Ectodermal cell (in vitro differentiated cells): ENCODE data around the gene LRRC14B.
A peak's percentile ranks its signal among the peaks of the same experiment; 100 is the strongest.
"Not testable (repeated sequence)": the region's sequence is repeated elsewhere in the genome, so short reads cannot be mapped to it uniquely, and the experiment has no call there.

Experiments used
- H3K27ac ChIP-seq: 2 replicates; pipeline ENCODE4 v1.7.0; 2013; ENCODE audit warnings: mild to moderate bottlenecking, low read depth, low read length; ENCODE audit not compliant: insufficient read depth, poor library complexity, severe bottlenecking
- H3K27me3 ChIP-seq: 2 replicates; pipeline ENCODE4 v1.7.0; 2013; ENCODE audit warnings: mild to moderate bottlenecking, low read length; ENCODE audit not compliant: insufficient read depth, control insufficient read depth, poor library complexity, severe bottlenecking
- H3K36me3 ChIP-seq: one replicate; pipeline ENCODE4 v1.7.0; 2013; ENCODE audit warnings: low read length; ENCODE audit not compliant: control insufficient read depth, insufficient read depth
- H3K4me1 ChIP-seq: one replicate; pipeline ENCODE4 v1.7.0; 2013; ENCODE audit warnings: low read length; ENCODE audit not compliant: control insufficient read depth, insufficient read depth
- H3K4me3 ChIP-seq: 2 replicates; pipeline ENCODE4 v1.7.0; 2013; ENCODE audit warnings: low read depth, low read length, control low read depth; ENCODE audit not compliant: insufficient read depth
- H3K9me3 ChIP-seq: 2 replicates; pipeline ENCODE4 v1.7.0; 2013; ENCODE audit warnings: mild to moderate bottlenecking, low read length, moderate library complexity; ENCODE audit not compliant: control insufficient read depth
- WGBS, 2 experiments: methylation state at CpG; one replicate each; pipeline ENCODE4 v1.1.7; 2013; ENCODE audit warnings: missing lambda C conversion rate in 2 of 2; 5-methylcytosine and 5-hydroxymethylcytosine counted together

Gene LRRC14B

GRCh38 chr5:218457-219291 is 27.4 kb downstream of the LRRC14B start:
- Histone ChIP-seq H3K36me3 (peaks cover under 1% of the 10 kb centered on the region), H3K4me1 (peaks cover 4% of the 10 kb centered on the region), H3K27me3 (no peaks in the 10 kb centered on the region), H3K27ac (no peak overlapping the region), H3K9me3 (no peaks in the 10 kb centered on the region), H3K4me3 (peak overlapping the region; percentile 89)
- WGBS, 2 experiments = 0 to 1% methylated on average over 73 of the region's 73 CpGs

GRCh38 chr5:219460-219863 is 28.2 kb downstream of the LRRC14B start:
- 21 to 26% methylated on average over 9 of the region's 9 CpGs for WGBS, 2 experiments
- no peaks in the 10 kb centered on the region for H3K9me3 ChIP-seq
- no peak overlapping the region for H3K27ac ChIP-seq
- H3K27me3 ChIP-seq = no peaks in the 10 kb centered on the region
- no peaks in the 10 kb centered on the region for H3K36me3 ChIP-seq
- peak overlapping the region; percentile 89 for H3K4me3 ChIP-seq
- peaks cover 4% of the 10 kb centered on the region for H3K4me1 ChIP-seq

- H3K36me3 ChIP-seq = peaks cover 5% of the 10 kb centered on the region
- no peaks in the 10 kb centered on the region for H3K9me3 ChIP-seq
- H3K4me1 ChIP-seq = peaks cover 4% of the 10 kb centered on the region
- no peaks in the 10 kb centered on the region for H3K27me3 ChIP-seq
- 84 to 92% methylated on average over 4 of the region's 4 CpGs for WGBS, 2 experiments
- H3K27ac ChIP-seq = no peak overlapping the region
- H3K4me3 ChIP-seq = no peak overlapping the region
Observed at GRCh38 chr5:219991-220390, 28.7 kb downstream of the LRRC14B start.

GRCh38 chr5:222951-223715 is 31.8 kb downstream of the LRRC14B start:
- H3K4me3 ChIP-seq, H3K27ac ChIP-seq, H3K4me1 ChIP-seq, H3K9me3 ChIP-seq, H3K27me3 ChIP-seq: not testable (repeated sequence)
- peaks cover 11% of the 10 kb centered on the region for H3K36me3 ChIP-seq
- 87 to 91% methylated on average over 6 of the region's 6 CpGs for WGBS, 2 experiments

- Histone ChIP-seq H3K9me3 (no peaks in the 10 kb centered on the region), H3K27ac (no peak overlapping the region), H3K4me1 (peaks cover 4% of the 10 kb centered on the region), H3K27me3 (no peaks in the 10 kb centered on the region), H3K4me3 (no peak overlapping the region), H3K36me3 (peaks cover 11% of the 10 kb centered on the region)
- 81 to 82% methylated on average over 6 of the region's 6 CpGs for WGBS, 2 experiments
Observed at GRCh38 chr5:223791-224190, 32.5 kb downstream of the LRRC14B start.

GRCh38 chr5:225334-225733 is 34.0 kb downstream of the LRRC14B start:
- Histone ChIP-seq H3K36me3 (peaks cover 11% of the 10 kb centered on the region), H3K9me3 (no peaks in the 10 kb centered on the region)
- 97% methylated on average over 14 of the region's 14 CpGs for WGBS, 2 experiments

GRCh38 chr5:227375-227774 is 36.1 kb downstream of the LRRC14B start:
- H3K27ac ChIP-seq = not testable (repeated sequence)
- H3K36me3 ChIP-seq = peaks cover 11% of the 10 kb centered on the region
- 93 to 94% methylated on average over 6 of the region's 17 CpGs for WGBS, 2 experiments

More at GRCh38 chr5:225334-225733, 34.0 kb downstream of the LRRC14B start:
- H3K27me3 ChIP-seq = no peaks in the 10 kb centered on the region
- H3K4me1 ChIP-seq = no peaks in the 10 kb centered on the region
- H3K4me3 ChIP-seq = no peak overlapping the region
- H3K27ac ChIP-seq = no peak overlapping the region

GRCh38 chr5:228886-229285 is 37.6 kb downstream of the LRRC14B start:
- Histone ChIP-seq H3K27me3 (no peaks in the 10 kb centered on the region), H3K27ac (no peak overlapping the region), H3K36me3 (peaks cover 17% of the 10 kb centered on the region), H3K9me3 (no peaks in the 10 kb centered on the region), H3K4me3 (no peak overlapping the region), H3K4me1 (no peaks in the 10 kb centered on the region)
- 62 to 71% methylated on average over 3 of the region's 3 CpGs for WGBS, 2 experiments

More at GRCh38 chr5:227375-227774, 36.1 kb downstream of the LRRC14B start:
- not testable (repeated sequence) for H3K27me3 ChIP-seq, H3K9me3 ChIP-seq, H3K4me3 ChIP-seq, H3K4me1 ChIP-seq

GRCh38 chr5:230711-231110 is 39.4 kb downstream of the LRRC14B start:
- Histone ChIP-seq H3K27me3 (no peaks in the 10 kb centered on the region), H3K27ac (no peak overlapping the region), H3K4me1 (no peaks in the 10 kb centered on the region), H3K9me3 (no peaks in the 10 kb centered on the region), H3K4me3 (no peak overlapping the region), H3K36me3 (peaks cover 6% of the 10 kb centered on the region)
- 91 to 95% methylated on average over 14 of the region's 14 CpGs for WGBS, 2 experiments

GRCh38 chr5:231661-232060 is 40.4 kb downstream of the LRRC14B start:
- peaks cover 6% of the 10 kb centered on the region for H3K36me3 ChIP-seq

More at GRCh38 chr5:231661-232060, 40.4 kb downstream of the LRRC14B start:
- no peaks in the 10 kb centered on the region for H3K9me3 ChIP-seq
- H3K4me3 ChIP-seq = no peak overlapping the region
- no peaks in the 10 kb centered on the region for H3K4me1 ChIP-seq
- no peaks in the 10 kb centered on the region for H3K27me3 ChIP-seq
- 90 to 95% methylated on average over 13 of the region's 13 CpGs for WGBS, 2 experiments
- no peak overlapping the region for H3K27ac ChIP-seq
